Activated CD4-positive, alpha-beta memory T cell treated with anti-CD3 and anti-CD28 coated beads for 36 hours (primary cell): ENCODE measurements around the gene ATG16L2. TPM values are rescaled to one million over a fixed set of nuclear protein-coding genes. Genes with fewer than 3 reads are reported as not detected.
A peak's percentile ranks its signal among the peaks of the same experiment; 100 is the strongest.
"Not testable (repeated sequence)": the region's sequence is repeated elsewhere in the genome, so short reads cannot be mapped to it uniquely, and the experiment has no call there.

Source experiments
- CTCF ChIA-PET: fragments of 350-600 bp; sonication (Branson Sonifier 250); formaldehyde crosslinking; loops from one replicate; lab custom pipeline; 2021; ENCODE audit warnings: antibody characterized with exemption, inconsistent platforms; lab: Charles Lee
- POLR2A ChIA-PET: fragments of 350-600 bp; sonication (Branson Sonifier 250); formaldehyde crosslinking; loops from one replicate; lab custom pipeline; 2021; ENCODE audit warnings: antibody characterized with exemption; lab: Charles Lee
- DNase-seq: peaks from one replicate; pipeline ENCODE4 v3.0.0-alpha.2; 2020
- H3K27ac Mint-ChIP-seq: one replicate; pipeline ENCODE4 v1.8.0; 2021; ENCODE audit warnings: mixed read lengths
- H3K27me3 Mint-ChIP-seq: one replicate; pipeline ENCODE4 v1.8.0; 2021; ENCODE audit warnings: mixed read lengths
- H3K36me3 Mint-ChIP-seq: one replicate; pipeline ENCODE4 v1.8.0; 2021; ENCODE audit warnings: mixed read lengths
- H3K4me1 Mint-ChIP-seq: one replicate; pipeline ENCODE4 v1.8.0; 2021; ENCODE audit warnings: low read depth, mixed read lengths
- H3K4me3 Mint-ChIP-seq: one replicate; pipeline ENCODE4 v1.8.0; 2021; ENCODE audit warnings: mild to moderate bottlenecking, mixed read lengths
- H3K9me3 Mint-ChIP-seq: one replicate; pipeline ENCODE4 v1.8.0; 2021; ENCODE audit warnings: mixed read lengths
- intact Hi-C: fragments of 100-400 bp; cut with micrococcal nuclease; formaldehyde crosslinking; loops from one replicate; pipeline ENCODE4 v1.15.1; 2023
- total RNA-seq, 2 experiments: library from RNA; stranded (reverse); gene quantifications; one replicate each; pipeline ENCODE4 v1.2.3, GENCODE V29; 2021

The ATG16L2 gene
- total RNA-seq, 2 experiments from 2014 or later = 79.7 to 91.1 TPM

DNA sequence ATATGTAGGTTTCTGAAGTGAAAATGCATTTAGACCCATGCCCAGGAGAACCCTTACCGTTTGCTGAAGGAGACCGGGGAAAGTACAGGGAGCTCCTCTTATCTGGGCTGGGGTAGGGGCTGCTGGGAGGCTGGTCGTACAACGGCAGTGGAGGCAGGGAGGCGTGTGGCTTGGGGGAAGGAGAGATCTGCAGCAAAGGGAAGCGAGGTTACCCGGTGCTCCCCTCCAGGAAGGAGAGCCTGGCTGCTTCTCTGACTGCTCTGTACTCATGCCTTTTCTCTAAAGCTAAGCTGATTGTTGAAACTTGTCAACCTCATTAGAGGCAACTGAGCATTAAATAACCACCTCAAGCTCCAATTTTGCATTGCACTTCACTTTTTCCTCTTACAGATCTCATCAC is 27.2 kb downstream of the ATG16L2 start:
- intact Hi-C loops = no loop called here
- Mint-ChIP-seq H3K4me3 (no peak overlapping the region), H3K9me3 (no peaks in the 10 kb centered on the region), H3K27me3 (no peaks in the 10 kb centered on the region), H3K36me3 (peaks cover 7% of the 10 kb centered on the region), H3K27ac (no peak overlapping the region), H3K4me1 (peaks cover 14% of the 10 kb centered on the region)
- CTCF ChIA-PET = interaction anchor here (0.6 to 2.4 kb wide), 2 partner anchors 10 to 50 kb away, joined by 5 to 17 read pairs; no protein-coding TSS in a partner anchor
- POLR2A ChIA-PET = interaction anchor here (1.9 kb wide), 1 partner anchor 10 kb away, joined by 8 read pairs; no protein-coding TSS in a partner anchor
- no peak for DNase-seq

DNA sequence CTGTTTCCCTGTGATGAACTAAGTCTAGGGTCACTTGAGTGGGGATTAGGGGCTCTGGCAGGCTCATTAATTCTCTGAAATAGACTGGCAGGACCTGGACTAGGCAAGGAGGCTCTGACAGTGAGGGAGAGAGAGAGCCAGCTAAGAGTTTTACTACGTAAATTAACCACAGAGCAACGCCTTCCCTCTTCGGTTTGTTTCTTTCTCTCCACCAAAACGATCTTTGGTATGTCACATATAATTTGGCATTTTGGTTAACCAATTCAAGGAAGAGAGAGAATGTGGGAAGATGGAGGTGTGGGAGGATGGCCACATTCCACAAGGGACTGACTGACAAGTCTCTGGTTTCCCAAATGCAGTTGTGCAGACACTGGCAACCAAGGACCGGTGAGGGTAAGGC is 27.9 kb downstream of the ATG16L2 start:
- Mint-ChIP-seq H3K27ac (no peak overlapping the region), H3K9me3 (no peaks in the 10 kb centered on the region), H3K27me3 (no peaks in the 10 kb centered on the region), H3K36me3 (peaks cover 7% of the 10 kb centered on the region), H3K4me1 (peaks cover 14% of the 10 kb centered on the region), H3K4me3 (no peak overlapping the region)
- ChIA-PET CTCF (interaction anchor here (2.4 kb wide), 1 partner anchor 11 kb away, joined by 17 read pairs; no protein-coding TSS in a partner anchor), POLR2A (no interaction called here)
- DNase-seq = no peak
- intact Hi-C loops = no loop called here

DNA sequence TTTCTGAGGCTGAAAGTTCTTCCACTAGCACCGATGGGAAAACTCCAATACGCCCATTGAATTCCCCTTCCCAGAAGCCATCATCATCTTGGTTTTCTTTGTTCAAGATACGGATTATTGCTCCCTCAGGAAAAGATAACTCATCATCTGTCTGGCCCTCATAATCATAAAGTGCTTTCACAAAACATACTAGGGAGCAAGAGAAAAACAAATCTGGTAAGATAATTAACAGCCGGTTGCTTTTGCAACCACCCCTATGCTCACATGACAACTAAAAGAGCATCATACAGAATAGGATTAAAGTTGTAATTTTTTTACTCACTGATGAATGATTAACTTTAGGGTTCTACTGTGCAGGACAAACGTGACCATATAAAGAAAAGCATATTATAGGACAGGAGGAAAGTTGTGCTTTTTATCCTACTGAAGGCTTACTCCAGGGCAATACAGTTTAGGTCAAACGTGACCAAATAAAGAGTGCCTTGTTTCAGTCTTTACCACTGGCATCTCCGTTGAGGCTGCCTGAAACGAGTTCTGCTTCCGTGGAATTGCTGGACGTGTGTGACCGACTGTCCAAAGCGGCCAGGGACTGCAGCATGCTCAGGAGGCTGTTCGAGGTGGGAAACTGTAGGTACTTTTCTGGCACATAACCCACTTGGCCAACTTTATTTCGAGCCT is 28.6 kb downstream of the ATG16L2 start:
- Mint-ChIP-seq H3K4me3 (no peak overlapping the region), H3K27ac (no peak overlapping the region), H3K9me3 (no peaks in the 10 kb centered on the region), H3K4me1 (peaks cover 14% of the 10 kb centered on the region), H3K27me3 (no peaks in the 10 kb centered on the region), H3K36me3 (peaks cover 7% of the 10 kb centered on the region)
- ChIA-PET POLR2A (no interaction called here), CTCF (no interaction called here)
- no peak for DNase-seq
- intact Hi-C loops = no loop called here

DNA sequence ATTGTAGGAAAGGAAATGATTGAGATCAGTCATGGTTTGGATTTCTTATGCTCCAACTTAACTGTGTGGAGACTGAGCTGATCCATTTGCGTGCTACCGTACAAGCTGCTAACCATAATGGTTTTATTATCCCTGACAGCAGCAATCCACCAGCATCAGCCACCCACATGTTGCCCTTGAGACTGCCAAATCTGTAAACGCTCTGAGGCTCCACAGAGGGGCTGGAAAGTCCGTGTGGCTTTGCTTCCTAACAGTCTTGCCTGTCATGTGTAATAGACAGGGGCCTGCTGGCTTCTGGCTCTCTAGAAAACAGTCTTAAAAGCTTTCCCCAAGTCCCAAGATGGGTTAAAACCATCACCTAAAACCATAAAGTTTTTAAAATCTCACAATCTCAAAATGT is 30.1 kb downstream of the ATG16L2 start:
- Mint-ChIP-seq H3K36me3 (peaks cover 7% of the 10 kb centered on the region), H3K27ac (no peak overlapping the region), H3K9me3 (no peaks in the 10 kb centered on the region), H3K4me3 (no peak overlapping the region), H3K4me1 (peaks cover 5% of the 10 kb centered on the region), H3K27me3 (no peaks in the 10 kb centered on the region)
- intact Hi-C loops = no loop called here
- ChIA-PET POLR2A (no interaction called here), CTCF (no interaction called here)
- DNase-seq = no peak

DNA sequence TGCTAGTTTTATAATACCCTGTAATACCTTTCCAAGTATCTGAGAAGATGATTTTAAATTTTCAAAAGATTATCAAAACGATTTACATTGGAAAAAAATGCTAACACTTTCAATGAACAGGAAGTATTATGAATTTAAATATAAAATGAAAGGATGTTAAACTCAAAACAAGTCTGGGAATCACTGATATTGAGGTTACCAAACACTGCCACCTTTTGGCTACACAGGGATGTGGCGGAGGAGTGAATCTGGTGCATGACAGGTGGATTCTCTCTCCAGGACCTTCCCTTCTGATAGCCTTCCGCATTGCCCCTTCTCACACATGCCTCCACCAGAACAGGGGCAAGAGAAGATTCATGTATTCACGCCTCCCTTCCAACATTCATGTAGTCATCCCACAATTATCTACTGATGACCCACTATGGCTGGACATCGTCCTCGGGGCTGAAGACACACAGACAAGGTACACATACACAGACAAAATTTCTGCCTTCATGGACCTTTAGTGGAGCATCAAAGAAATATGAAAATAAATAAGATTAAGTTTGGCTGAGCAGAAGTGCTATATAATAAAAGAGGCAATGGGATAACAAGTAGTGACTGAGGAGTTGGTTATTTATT is 34.7 kb downstream of the ATG16L2 start:
- ChIA-PET CTCF (interaction anchor here (0.5 to 1.2 kb wide), 3 partner anchors 124 to 164 kb away, joined by 3 to 5 read pairs (median 4); no protein-coding TSS in a partner anchor), POLR2A (no interaction called here)
- Mint-ChIP-seq H3K27ac (no peak overlapping the region), H3K4me1 (peaks cover 9% of the 10 kb centered on the region), H3K27me3 (no peaks in the 10 kb centered on the region), H3K36me3 (peaks cover 2% of the 10 kb centered on the region), H3K9me3 (no peaks in the 10 kb centered on the region), H3K4me3 (no peak overlapping the region)
- intact Hi-C loops = loop anchor here (1.0 kb wide), 1 partner anchor 124 kb away; no protein-coding TSS in a partner anchor
- DNase-seq = peak; percentile 57

DNA sequence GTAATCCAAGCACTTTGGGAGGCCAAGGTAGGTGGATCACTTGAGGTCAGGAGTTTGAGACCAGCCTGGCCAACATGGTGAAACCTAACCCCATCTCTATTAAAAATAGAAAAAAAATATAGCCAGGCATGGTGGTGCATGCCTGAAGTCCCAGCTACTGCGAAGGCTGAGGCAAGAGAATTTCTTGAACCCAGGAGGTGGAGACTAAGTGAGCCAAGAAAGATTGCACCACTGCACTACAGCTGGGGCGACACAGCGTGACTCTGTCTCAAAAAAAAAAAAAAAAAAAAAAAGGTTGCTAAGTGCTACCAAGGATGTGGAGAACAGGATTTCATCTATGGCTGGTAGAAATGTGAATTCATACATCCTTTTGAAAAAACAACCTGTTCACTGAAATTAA is 36.6 kb downstream of the ATG16L2 start:
- H3K9me3 Mint-ChIP-seq = no peaks in the 10 kb centered on the region
- H3K36me3 Mint-ChIP-seq = peaks cover 2% of the 10 kb centered on the region
- no peak overlapping the region for H3K4me3 Mint-ChIP-seq
- CTCF ChIA-PET = no interaction called here
- no peak for DNase-seq
- no peaks in the 10 kb centered on the region for H3K27me3 Mint-ChIP-seq
- no peak overlapping the region for H3K27ac Mint-ChIP-seq
- intact Hi-C loops = no loop called here
- peaks cover 9% of the 10 kb centered on the region for H3K4me1 Mint-ChIP-seq
- POLR2A ChIA-PET = no interaction called here

DNA sequence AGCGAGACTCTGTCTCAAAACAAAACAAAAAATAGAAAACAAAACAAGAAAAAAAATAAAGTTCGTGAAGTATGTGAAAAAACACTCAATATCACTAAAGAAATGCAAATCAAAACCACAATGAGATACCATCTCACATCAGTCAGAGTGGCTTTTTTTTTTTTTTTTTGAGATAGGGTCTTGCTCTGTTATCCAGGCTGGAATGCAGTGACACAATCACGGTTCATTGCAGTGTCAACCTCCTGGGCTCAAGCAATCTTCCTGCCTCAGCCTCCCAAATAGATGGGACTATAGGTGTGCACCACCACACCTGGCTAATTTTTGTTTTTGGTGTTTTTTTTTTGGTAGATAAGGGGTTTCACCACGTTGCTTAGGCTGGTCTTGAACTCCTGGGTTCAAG is 37.5 kb downstream of the ATG16L2 start:
- intact Hi-C loops = no loop called here
- POLR2A ChIA-PET = no interaction called here
- DNase-seq = no peak
- CTCF ChIA-PET = no interaction called here
- H3K4me3 Mint-ChIP-seq = no peak overlapping the region
- no peaks in the 10 kb centered on the region for H3K27me3 Mint-ChIP-seq
- H3K4me1 Mint-ChIP-seq = peaks cover 9% of the 10 kb centered on the region
- H3K27ac Mint-ChIP-seq = no peak overlapping the region
- H3K9me3 Mint-ChIP-seq = no peaks in the 10 kb centered on the region
- peaks cover 2% of the 10 kb centered on the region for H3K36me3 Mint-ChIP-seq

DNA sequence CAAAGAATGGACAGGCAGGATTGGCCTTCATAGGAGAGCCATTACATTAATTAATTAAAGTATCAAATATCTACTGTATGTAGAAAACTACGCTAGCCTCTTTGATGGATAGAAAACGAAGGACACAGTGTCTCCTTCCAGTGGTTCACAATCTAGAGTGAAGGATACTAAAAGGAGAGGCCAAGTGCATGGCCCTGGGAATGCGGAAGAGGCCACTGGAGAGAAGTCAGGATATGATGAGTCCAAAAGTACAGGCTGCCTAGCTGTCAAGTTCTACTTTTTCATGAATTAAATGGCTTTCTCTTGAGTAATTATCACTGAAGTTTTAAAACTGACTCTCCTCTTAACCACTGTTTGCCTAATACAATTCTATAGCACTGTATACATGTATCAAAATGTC is 41.9 kb downstream of the ATG16L2 start:
- no peak for DNase-seq
- intact Hi-C loops = no loop called here
- no peaks in the 10 kb centered on the region for H3K36me3 Mint-ChIP-seq
- POLR2A ChIA-PET = no interaction called here
- H3K4me1 Mint-ChIP-seq = peaks cover 3% of the 10 kb centered on the region
- no peaks in the 10 kb centered on the region for H3K27me3 Mint-ChIP-seq
- no peak overlapping the region for H3K4me3 Mint-ChIP-seq
- H3K27ac Mint-ChIP-seq = no peak overlapping the region
- CTCF ChIA-PET = interaction anchor here (0.7 kb wide), 1 partner anchor 9 kb away, joined by 3 read pairs; no protein-coding TSS in a partner anchor
- H3K9me3 Mint-ChIP-seq = no peaks in the 10 kb centered on the region

DNA sequence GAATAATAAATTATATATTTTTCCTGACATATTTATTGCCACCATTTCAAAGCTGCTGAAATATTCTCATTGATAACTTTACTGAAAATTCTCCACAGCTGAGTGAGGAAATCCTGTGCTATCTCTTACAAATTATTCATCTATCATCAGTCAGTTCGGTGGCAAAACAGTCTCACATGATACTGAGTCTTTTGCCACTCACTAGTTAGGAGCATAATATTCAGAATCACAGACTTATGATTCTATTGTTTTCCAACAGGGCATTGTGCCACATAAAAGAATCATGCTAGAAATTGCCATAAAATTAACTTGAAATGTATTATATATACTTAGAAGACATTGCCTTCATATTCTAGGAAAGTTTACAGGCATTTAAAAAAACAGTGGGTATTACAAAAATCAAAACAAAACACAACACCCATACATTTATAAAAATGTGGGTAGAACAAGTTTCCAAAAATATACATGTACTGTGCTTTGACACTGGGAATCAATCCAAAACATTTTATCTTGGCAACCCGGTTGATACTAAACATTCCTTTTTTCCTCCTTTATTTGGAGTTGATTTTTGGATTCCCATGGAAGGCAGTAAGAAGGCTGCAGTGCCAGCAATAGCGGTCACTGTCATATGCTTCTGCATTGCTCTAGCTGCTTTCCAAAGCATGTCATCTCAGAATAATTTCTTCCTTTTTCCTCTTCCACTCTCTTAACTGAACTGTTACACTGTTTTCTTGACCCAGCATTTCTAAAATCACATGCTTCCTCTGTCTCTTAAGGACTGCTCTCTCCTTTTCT is 42.5 kb downstream of the ATG16L2 start:
- Mint-ChIP-seq H3K27ac (no peak overlapping the region), H3K27me3 (no peaks in the 10 kb centered on the region), H3K36me3 (no peaks in the 10 kb centered on the region), H3K4me1 (peaks cover 3% of the 10 kb centered on the region), H3K9me3 (no peaks in the 10 kb centered on the region), H3K4me3 (no peak overlapping the region)
- ChIA-PET CTCF (interaction anchor here (0.7 kb wide), 1 partner anchor 10 kb away, joined by 3 read pairs; no protein-coding TSS in a partner anchor), POLR2A (no interaction called here)
- intact Hi-C loops = no loop called here
- no peak for DNase-seq

DNA sequence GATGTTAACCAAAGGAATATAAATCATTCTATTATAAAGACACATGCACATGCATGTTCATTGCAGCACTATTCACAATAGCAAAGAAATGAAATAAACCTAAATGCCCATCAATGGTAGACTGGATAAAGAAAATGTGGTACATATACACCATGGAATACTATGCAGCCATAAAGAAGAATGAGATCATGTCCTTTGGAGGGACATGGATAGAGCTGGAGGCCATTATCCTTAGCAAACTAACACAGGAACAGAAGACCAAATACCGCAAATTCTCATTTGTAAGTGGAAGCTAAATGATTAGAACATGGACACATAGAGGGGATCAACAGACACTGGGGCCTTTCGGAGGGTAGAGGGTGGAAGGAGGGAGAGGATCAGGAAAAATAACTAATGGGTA is 44.1 kb downstream of the ATG16L2 start:
- H3K4me3 Mint-ChIP-seq, H3K27ac Mint-ChIP-seq, H3K9me3 Mint-ChIP-seq, H3K4me1 Mint-ChIP-seq, intact Hi-C loops, DNase-seq, H3K36me3 Mint-ChIP-seq, H3K27me3 Mint-ChIP-seq, POLR2A ChIA-PET: not testable (repeated sequence)
- CTCF ChIA-PET = interaction anchor here (0.7 to 1.3 kb wide), 2 partner anchors 27 to 58 kb away, joined by 3 read pairs; no protein-coding TSS in a partner anchor

DNA sequence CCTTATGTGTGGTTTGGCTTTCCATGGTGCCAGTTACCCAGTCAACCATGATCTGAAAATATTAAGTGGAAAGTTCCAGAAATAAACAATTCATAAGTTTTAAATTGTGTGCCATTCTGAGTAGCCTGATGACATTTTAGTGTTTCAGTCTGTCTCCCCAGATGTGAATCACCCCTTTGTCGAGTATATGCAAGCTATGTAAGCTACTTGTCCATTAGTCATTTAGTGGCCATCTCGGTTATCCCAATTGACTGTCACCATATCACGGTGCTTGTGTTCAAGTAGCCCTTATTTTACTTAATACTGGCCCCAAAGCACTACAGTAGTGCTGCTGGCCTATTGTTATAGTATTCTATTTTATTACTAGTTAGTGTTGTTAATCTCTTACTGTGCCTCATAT is 44.9 kb downstream of the ATG16L2 start:
- no peaks in the 10 kb centered on the region for H3K4me1 Mint-ChIP-seq
- no peaks in the 10 kb centered on the region for H3K9me3 Mint-ChIP-seq
- H3K27me3 Mint-ChIP-seq = no peaks in the 10 kb centered on the region
- intact Hi-C loops = no loop called here
- no peak overlapping the region for H3K4me3 Mint-ChIP-seq
- ChIA-PET POLR2A (no interaction called here), CTCF (no interaction called here)
- H3K27ac Mint-ChIP-seq = no peak overlapping the region
- no peak for DNase-seq
- H3K36me3 Mint-ChIP-seq = no peaks in the 10 kb centered on the region

DNA sequence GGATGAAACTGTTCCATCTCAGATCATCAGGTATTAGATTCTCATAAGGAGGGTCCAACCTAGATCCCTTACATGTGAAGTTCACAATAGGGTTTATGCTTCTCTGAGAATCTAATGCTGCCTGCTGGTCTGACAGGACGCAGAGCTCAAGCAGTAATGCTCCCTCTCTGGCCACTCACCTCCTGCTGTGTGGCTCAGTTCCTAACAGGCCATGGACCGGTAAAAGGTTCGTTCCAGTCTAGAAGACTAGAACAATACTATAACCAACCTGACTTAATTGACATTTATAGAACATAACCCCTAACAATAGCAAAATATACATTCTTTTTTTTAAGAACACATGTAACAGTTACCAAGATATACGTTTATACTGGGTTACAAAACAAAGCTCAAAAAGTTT is 45.8 kb downstream of the ATG16L2 start:
- POLR2A ChIA-PET = no interaction called here

More for the DNA sequence above, 45.8 kb downstream of the ATG16L2 start:
- Mint-ChIP-seq H3K27ac (no peak overlapping the region), H3K4me3 (no peak overlapping the region), H3K4me1 (no peaks in the 10 kb centered on the region), H3K27me3 (no peaks in the 10 kb centered on the region), H3K36me3 (no peaks in the 10 kb centered on the region), H3K9me3 (no peaks in the 10 kb centered on the region)
- CTCF ChIA-PET = no interaction called here
- intact Hi-C loops = no loop called here
- no peak for DNase-seq
